Measurements from ENCODE around the gene PTPN3. TPM values are rescaled to one million over a fixed set of nuclear protein-coding genes. Genes with fewer than 3 reads are reported as not detected.

PTPN3 gene
- polyA plus RNA-seq, 3 donors = not detected

DNA sequence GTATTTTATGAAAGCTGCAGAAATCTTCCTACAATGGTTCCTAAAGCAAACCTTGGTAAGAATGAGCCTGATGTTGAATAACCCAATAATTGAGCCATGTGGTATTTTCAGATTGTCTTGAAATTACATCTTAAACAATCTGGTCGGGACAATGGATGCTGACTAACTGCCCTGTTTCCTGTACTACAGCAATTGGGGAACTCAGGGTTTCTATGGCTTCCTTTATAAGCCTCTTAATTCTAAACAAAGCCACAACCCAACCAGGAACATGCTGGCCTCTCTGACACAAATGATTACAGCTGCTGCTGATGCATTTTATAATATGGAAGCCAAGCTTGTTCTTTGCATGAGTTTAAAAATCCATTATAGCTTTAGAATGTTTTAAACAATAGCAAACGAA lies 30.2 kb downstream of the PTPN3 start:
- H3K36me3 Mint-ChIP-seq = no peaks in the 10 kb centered on the region
- H3K4me1 Mint-ChIP-seq = peaks cover 2% of the 10 kb centered on the region
- Histone ChIP-seq H2AFZ (ENCODE audit: insufficient read depth, low read depth, low read length, poor library complexity, severe bottlenecking) (no peak overlapping the region), H3K9me3 (replicated peaks in 1 of 2; ENCODE audit: control insufficient read depth in 1 of 2, insufficient read depth in 1 of 2, low read length in 2 of 2) (no peaks in the 10 kb centered on the region), H3K79me2 (ENCODE audit: insufficient read depth, low read length) (no peaks in the 10 kb centered on the region), H3K36me3 (replicated peaks in 1 of 2; ENCODE audit: control insufficient read depth in 1 of 2, insufficient read depth in 2 of 2, low read length in 2 of 2) (no peaks in the 10 kb centered on the region), H3K4me2 (replicated peaks; ENCODE audit: extremely low read depth, low read length, poor library complexity, severe bottlenecking) (no peak overlapping the region), H3K27me3 (ENCODE audit: control insufficient read depth in 2 of 2, insufficient read depth in 2 of 2, low read length in 2 of 2) (peaks cover 54 to 88% of the 10 kb centered on the region in 2 donors), H3K4me3 (replicated peaks in 1 of 3; ENCODE audit: low read depth in 2 of 3, low read length in 3 of 3) (no peak overlapping the region), H3K27ac (ENCODE audit: low read depth in 1 of 2, low read length in 2 of 2) (no peak overlapping the region), H3K4me1 (ENCODE audit: control insufficient read depth in 1 of 2, insufficient read depth in 2 of 2, low read length in 2 of 2) (no peaks in the 10 kb centered on the region), H4K20me1 (ENCODE audit: insufficient read depth, low read length) (no peaks in the 10 kb centered on the region), H3K9ac (ENCODE audit: insufficient read depth, low read length, poor library complexity, severe bottlenecking) (no peak overlapping the region)
- peaks cover 71 to 84% (median 73%) of the 10 kb centered on the region in 3 donors for H3K27me3 Mint-ChIP-seq (ENCODE audit: low read depth in 3 of 3)
- TF ChIP-seq, protein P1, sequence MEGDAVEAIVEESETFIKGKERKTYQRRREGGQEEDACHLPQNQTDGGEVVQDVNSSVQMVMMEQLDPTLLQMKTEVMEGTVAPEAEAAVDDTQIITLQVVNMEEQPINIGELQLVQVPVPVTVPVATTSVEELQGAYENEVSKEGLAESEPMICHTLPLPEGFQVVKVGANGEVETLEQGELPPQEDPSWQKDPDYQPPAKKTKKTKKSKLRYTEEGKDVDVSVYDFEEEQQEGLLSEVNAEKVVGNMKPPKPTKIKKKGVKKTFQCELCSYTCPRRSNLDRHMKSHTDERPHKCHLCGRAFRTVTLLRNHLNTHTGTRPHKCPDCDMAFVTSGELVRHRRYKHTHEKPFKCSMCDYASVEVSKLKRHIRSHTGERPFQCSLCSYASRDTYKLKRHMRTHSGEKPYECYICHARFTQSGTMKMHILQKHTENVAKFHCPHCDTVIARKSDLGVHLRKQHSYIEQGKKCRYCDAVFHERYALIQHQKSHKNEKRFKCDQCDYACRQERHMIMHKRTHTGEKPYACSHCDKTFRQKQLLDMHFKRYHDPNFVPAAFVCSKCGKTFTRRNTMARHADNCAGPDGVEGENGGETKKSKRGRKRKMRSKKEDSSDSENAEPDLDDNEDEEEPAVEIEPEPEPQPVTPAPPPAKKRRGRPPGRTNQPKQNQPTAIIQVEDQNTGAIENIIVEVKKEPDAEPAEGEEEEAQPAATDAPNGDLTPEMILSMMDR (IDR thresholded peaks at IDR 0.05) = no peak
- WGBS (ENCODE audit: insufficient coverage) = 0% methylated on average over 1 of the region's 2 CpGs
- intact Hi-C loops (cut with micrococcal nuclease) = loop anchor here in 1 of 2 donors (10.0 kb wide), 1 partner anchor 223 kb away; no protein-coding TSS in a partner anchor
- H3K4me3 Mint-ChIP-seq = no peak overlapping the region
- H3K27ac Mint-ChIP-seq = no peak overlapping the region
- peaks cover 0 to 12% (median 7%) of the 10 kb centered on the region in 7 donors for H3K9me3 Mint-ChIP-seq
- DNase-seq = peak; percentile 11 to 28 (median 16)

DNA sequence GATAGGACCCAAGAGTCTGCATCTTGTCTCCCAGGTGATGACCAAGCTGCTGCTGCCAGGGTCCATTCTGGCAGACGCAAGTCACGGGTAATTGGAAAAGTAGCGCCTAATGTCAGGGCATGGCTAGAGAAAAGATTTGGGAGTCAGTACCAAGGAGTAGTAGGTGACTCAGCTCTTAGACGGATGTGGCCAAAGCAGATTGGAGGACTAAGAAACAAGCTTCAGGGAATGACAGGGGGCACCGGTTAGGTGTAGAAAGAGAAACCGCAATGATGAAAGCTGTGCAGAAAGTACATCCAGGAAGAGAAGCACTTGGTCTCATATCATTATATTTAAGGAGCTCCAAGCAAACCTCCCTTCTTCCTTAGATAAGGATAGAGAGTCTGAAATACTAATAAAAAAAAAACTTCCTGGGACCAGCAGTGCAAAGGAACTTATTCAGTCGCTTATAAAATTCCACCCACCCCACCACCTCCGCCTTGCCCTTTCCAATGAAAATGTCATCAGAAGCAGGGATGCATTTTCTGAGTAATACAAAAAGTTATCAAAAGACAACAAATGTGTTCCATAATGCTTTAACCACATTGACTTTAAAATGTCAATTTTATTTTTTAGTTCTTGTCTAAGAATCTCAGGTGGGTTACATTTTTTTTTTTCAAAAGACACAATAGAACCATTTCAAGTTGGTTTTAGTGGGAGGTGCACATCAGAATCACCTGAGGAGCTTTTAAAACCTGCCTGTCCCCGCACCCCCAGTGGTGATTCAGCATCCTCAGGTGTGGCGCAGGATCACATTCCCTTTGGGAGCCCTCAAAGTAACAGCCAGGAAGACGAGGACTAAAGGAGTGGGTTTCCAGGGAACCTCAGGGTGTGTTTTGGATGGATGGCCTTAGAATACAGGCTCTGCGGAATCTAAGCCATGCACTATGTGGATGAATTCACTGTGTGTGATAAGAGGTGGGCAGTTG lies 31.2 kb downstream of the PTPN3 start:
- DNase-seq = no peak
- Histone ChIP-seq H3K36me3 (replicated peaks in 1 of 2; ENCODE audit: control insufficient read depth in 1 of 2, insufficient read depth in 2 of 2, low read length in 2 of 2) (no peaks in the 10 kb centered on the region), H2AFZ (ENCODE audit: insufficient read depth, low read depth, low read length, poor library complexity, severe bottlenecking) (no peak overlapping the region), H3K4me1 (ENCODE audit: control insufficient read depth in 1 of 2, insufficient read depth in 2 of 2, low read length in 2 of 2) (no peaks in the 10 kb centered on the region), H3K79me2 (ENCODE audit: insufficient read depth, low read length) (no peaks in the 10 kb centered on the region), H3K27ac (ENCODE audit: low read depth in 1 of 2, low read length in 2 of 2) (no peak overlapping the region), H3K4me3 (replicated peaks in 1 of 3; ENCODE audit: low read depth in 2 of 3, low read length in 3 of 3) (no peak overlapping the region), H3K4me2 (replicated peaks; ENCODE audit: extremely low read depth, low read length, poor library complexity, severe bottlenecking) (no peak overlapping the region), H3K9ac (ENCODE audit: insufficient read depth, low read length, poor library complexity, severe bottlenecking) (no peak overlapping the region), H3K27me3 (ENCODE audit: control insufficient read depth in 2 of 2, insufficient read depth in 2 of 2, low read length in 2 of 2) (peaks cover 49 to 89% of the 10 kb centered on the region in 2 donors), H3K9me3 (replicated peaks in 1 of 2; ENCODE audit: control insufficient read depth in 1 of 2, insufficient read depth in 1 of 2, low read length in 2 of 2) (peaks cover 0 to 4% of the 10 kb centered on the region in 2 donors), H4K20me1 (ENCODE audit: insufficient read depth, low read length) (no peaks in the 10 kb centered on the region)
- Mint-ChIP-seq H3K9me3 (peaks cover 0 to 12% (median 7%) of the 10 kb centered on the region in 7 donors), H3K4me3 (peak overlapping the region in 1 of 2 donors; percentile 68), H3K27ac (no peak overlapping the region), H3K27me3 (ENCODE audit: low read depth in 3 of 3) (peaks cover 75 to 87% (median 75%) of the 10 kb centered on the region in 3 donors), H3K4me1 (peaks cover 2% of the 10 kb centered on the region), H3K36me3 (no peaks in the 10 kb centered on the region)
- TF ChIP-seq, protein P1 (IDR thresholded peaks at IDR 0.05) = no peak
- WGBS (ENCODE audit: insufficient coverage) = 87% methylated on average over 8 of the region's 12 CpGs
- intact Hi-C loops (cut with micrococcal nuclease) = loop anchor here in 1 of 2 donors (10.0 kb wide), 1 partner anchor 222 kb away; no protein-coding TSS in a partner anchor

Measured in CD14-positive monocyte (primary cell).